ENCODE data around the gene GBF1. TPM values are rescaled to one million over a fixed set of nuclear protein-coding genes. Genes with fewer than 3 reads are reported as not detected.

Gene GBF1
- polyA plus RNA-seq, 1 of the 3 experiments (the other 2 are of a cell fraction), result 12.3 TPM

GRCh38 chr10:102403115-102403514, 157.8 kb downstream of the GBF1 start:
- POLR2A ChIA-PET, result interaction anchor here (0.6 to 1.4 kb wide), 3 partner anchors 19 to 381 kb away, joined by 3 to 5 read pairs (median 4); no protein-coding TSS in a partner anchor
- Histone ChIP-seq H3K4me3 (ENCODE audit: low read depth in 2 of 2, low read length in 1 of 2) (no peak overlapping the region), H3K36me3 (replicated peaks in 1 of 2; ENCODE audit: control insufficient read depth in 1 of 2, insufficient read depth in 2 of 2, low read length in 1 of 2) (no peaks in the 10 kb centered on the region), H4K20me1 (ENCODE audit: insufficient read depth) (no peaks in the 10 kb centered on the region), H3K27me3 (ENCODE audit: insufficient read depth) (no peaks in the 10 kb centered on the region), H3K79me2 (ENCODE audit: insufficient read depth) (no peaks in the 10 kb centered on the region), H3K27ac (ENCODE audit: low read depth in 2 of 2, low read length in 1 of 2) (no peak overlapping the region), H3F3A (replicated peaks; ENCODE audit: insufficient read depth) (no peaks in the 10 kb centered on the region), H3K9ac (no peak overlapping the region), H3K9me2 (no peaks in the 10 kb centered on the region), H3K4me2 (no peak overlapping the region), H3K4me1 (ENCODE audit: control insufficient read depth in 1 of 2, insufficient read depth in 2 of 2, low read depth in 1 of 2, low read length in 1 of 2) (peaks cover 0 to 10% of the 10 kb centered on the region in 2 experiments; a peak in 1 of 4 replicates), H2AFZ (ENCODE audit: low read depth) (no peak overlapping the region), H3K9me3 (no peaks in the 10 kb centered on the region)
- CTCF ChIA-PET, result interaction anchor here (0.6 to 16.5 kb wide), 19 partner anchors 9 to 256 kb away, joined by 3 to 359 read pairs (median 4); partner anchors contain the start of genes CUEDC2, ELOVL3, FBXL15 and NFKB2
- no peak for DNase-seq
- 66% methylated on average over 3 of the region's 13 CpGs for WGBS (ENCODE audit: low lambda C conversion rate)
- TF ChIP-seq USF1 (IDR thresholded peaks at IDR 0.05; ENCODE audit: borderline replicate concordance, low read depth) (no peak), RFX5 (IDR thresholded peaks at IDR 0.05; ENCODE audit: low read length) (no peak), RAD21 (IDR thresholded peaks at IDR 0.05; ENCODE audit: low read length) (no peak), TCF12 (IDR thresholded peaks at IDR 0.05) (no peak), CHD2 (IDR thresholded peaks at IDR 0.05; ENCODE audit: low read length, partially characterized antibody) (no peak), FOXM1 (IDR thresholded peaks at IDR 0.05; ENCODE audit: low read depth) (no peak), PBX3 (IDR thresholded peaks at IDR 0.05) (no peak), FOXJ3 (CRISPR knock-in tag; IDR thresholded peaks at IDR 0.05) (no peak), CTCF (IDR thresholded peaks at IDR 0.05) (no peak)

- Histone ChIP-seq H3K9me3 (no peaks in the 10 kb centered on the region), H3F3A (replicated peaks; ENCODE audit: insufficient read depth) (no peaks in the 10 kb centered on the region), H3K27ac (ENCODE audit: low read depth in 2 of 2, low read length in 1 of 2) (no peak overlapping the region), H3K4me2 (no peak overlapping the region), H3K4me1 (ENCODE audit: control insufficient read depth in 1 of 2, insufficient read depth in 2 of 2, low read depth in 1 of 2, low read length in 1 of 2) (peaks cover 0 to 17% of the 10 kb centered on the region in 2 experiments; a peak in 1 of 4 replicates), H3K4me3 (ENCODE audit: low read depth in 2 of 2, low read length in 1 of 2) (no peak overlapping the region), H4K20me1 (ENCODE audit: insufficient read depth) (no peaks in the 10 kb centered on the region), H3K79me2 (ENCODE audit: insufficient read depth) (no peaks in the 10 kb centered on the region), H3K27me3 (ENCODE audit: insufficient read depth) (no peaks in the 10 kb centered on the region), H3K9me2 (no peaks in the 10 kb centered on the region), H2AFZ (ENCODE audit: low read depth) (no peak overlapping the region), H3K9ac (no peak overlapping the region), H3K36me3 (replicated peaks in 1 of 2; ENCODE audit: control insufficient read depth in 1 of 2, insufficient read depth in 2 of 2, low read length in 1 of 2) (no peaks in the 10 kb centered on the region)
- TF ChIP-seq IRF3 (IDR thresholded peaks at IDR 0.05; ENCODE audit: low read depth, low read length), result no peak
- no peak for TF ChIP-seq RFX5 (IDR thresholded peaks at IDR 0.05; ENCODE audit: low read length)
- TF ChIP-seq MXI1 (IDR thresholded peaks at IDR 0.05; ENCODE audit: low read depth, low read length), result no peak
- CTCF ChIA-PET, result interaction anchor here (0.7 to 16.5 kb wide), 16 partner anchors 11 to 231 kb away, joined by 3 to 359 read pairs (median 6); partner anchors contain the start of genes CUEDC2, FBXL15, NFKB2 and PSD
- 89% methylated on average over 16 of the region's 17 CpGs for WGBS (ENCODE audit: low lambda C conversion rate)
- no peak for DNase-seq
- POLR2A ChIA-PET, result interaction anchor here (1.2 to 1.4 kb wide), 2 partner anchors 18 to 70 kb away, joined by 4 to 5 read pairs; no protein-coding TSS in a partner anchor
Observed at GRCh38 chr10:102404361-102405107, 159.2 kb downstream of the GBF1 start.
